H9 (cell line): ENCODE data around the gene ANKRD55. TPM values are rescaled to one million over a fixed set of nuclear protein-coding genes. Genes with fewer than 3 reads are reported as not detected.
"Not testable (repeated sequence)": the region's sequence is repeated elsewhere in the genome, so short reads cannot be mapped to it uniquely, and the experiment has no call there.

ENCODE experiments used
- DNase-seq: peaks from one replicate; pipeline ENCODE4 v3.0.0-alpha.2; 2017
- H2AFZ ChIP-seq: one replicate; pipeline ENCODE4 v1.6.1; 2013; ENCODE audit warnings: mild to moderate bottlenecking, low read length, control low read depth, moderate library complexity
- H2AK5ac ChIP-seq: 2 replicates; pipeline ENCODE4 v1.6.1; 2013; ENCODE audit warnings: low read length, control low read depth, mixed read lengths; ENCODE audit not compliant: insufficient read length
- H2BK120ac ChIP-seq: one replicate; pipeline ENCODE4 v1.6.1; 2013; ENCODE audit warnings: low read depth, mild to moderate bottlenecking, low read length, control low read depth, inconsistent platforms; ENCODE audit not compliant: poor library complexity, severe bottlenecking
- H2BK12ac ChIP-seq: 2 replicates; pipeline ENCODE4 v1.6.1; 2013; ENCODE audit warnings: low read length, control low read depth, mixed read lengths, low read depth; ENCODE audit not compliant: insufficient read length
- H2BK15ac ChIP-seq: 2 replicates; pipeline ENCODE4 v1.6.1; 2013; ENCODE audit warnings: low read depth, low read length, control low read depth
- H2BK20ac ChIP-seq: one replicate; pipeline ENCODE4 v1.6.1; 2013; ENCODE audit warnings: low read depth, mild to moderate bottlenecking, low read length, control low read depth, inconsistent platforms; ENCODE audit not compliant: poor library complexity, severe bottlenecking
- H2BK5ac ChIP-seq: 2 replicates; pipeline ENCODE4 v1.6.1; 2013; ENCODE audit warnings: low read length, control low read depth, mixed read lengths; ENCODE audit not compliant: insufficient read length
- H3K14ac ChIP-seq: 2 replicates; pipeline ENCODE4 v1.6.1; 2013; ENCODE audit warnings: low read length, control low read depth; ENCODE audit not compliant: insufficient read depth
- H3K18ac ChIP-seq: 2 replicates; pipeline ENCODE4 v1.6.1; 2013; ENCODE audit warnings: low read depth, mild to moderate bottlenecking, mixed read lengths, low read length, control low read depth; ENCODE audit not compliant: insufficient read length
- H3K23ac ChIP-seq: 2 replicates; pipeline ENCODE4 v1.6.1; 2013; ENCODE audit warnings: low read length, control low read depth, mixed read lengths, low read depth; ENCODE audit not compliant: insufficient read length
- H3K23me2 ChIP-seq: 2 replicates; pipeline ENCODE4 v1.6.1; 2013; ENCODE audit warnings: low read depth, mild to moderate bottlenecking, mixed read lengths, low read length, control low read depth; ENCODE audit not compliant: insufficient read length, poor library complexity, severe bottlenecking
- H3K27ac ChIP-seq: 2 replicates; pipeline ENCODE4 v1.5.1; 2013; ENCODE audit warnings: low read length, control low read depth, mixed read lengths, low read depth; ENCODE audit not compliant: insufficient read length
- H3K27me3 ChIP-seq: 2 replicates; pipeline ENCODE4 v1.6.1; 2013; ENCODE audit warnings: low read length, control low read depth, inconsistent platforms; ENCODE audit not compliant: insufficient read depth
- H3K4ac ChIP-seq: 2 replicates; pipeline ENCODE4 v1.6.1; 2013; ENCODE audit warnings: low read depth, mild to moderate bottlenecking, control low read depth, inconsistent platforms, low read length, moderate library complexity
- H3K4me1 ChIP-seq: 2 replicates; pipeline ENCODE4 v1.6.1; 2013; ENCODE audit warnings: low read length, control low read depth, inconsistent platforms; ENCODE audit not compliant: insufficient read depth
- H3K4me2 ChIP-seq: 2 replicates; pipeline ENCODE4 v1.6.1; 2013; ENCODE audit warnings: low read length, control low read depth, mixed read lengths; ENCODE audit not compliant: insufficient read length, insufficient read depth
- H3K56ac ChIP-seq: 2 replicates; pipeline ENCODE4 v1.6.1; 2013; ENCODE audit warnings: low read depth, mild to moderate bottlenecking, mixed read lengths, low read length, control low read depth; ENCODE audit not compliant: insufficient read length
- H3K79me1 ChIP-seq: 2 replicates; pipeline ENCODE4 v1.6.1; 2013; ENCODE audit warnings: low read depth, mild to moderate bottlenecking, moderate library complexity, low read length, control low read depth, inconsistent platforms; ENCODE audit not compliant: insufficient read depth, poor library complexity, severe bottlenecking
- H3K79me2 ChIP-seq: 2 replicates; pipeline ENCODE4 v1.6.1; 2013; ENCODE audit warnings: low read length, control low read depth, inconsistent platforms; ENCODE audit not compliant: insufficient read depth
- H3K9ac ChIP-seq: 2 replicates; pipeline ENCODE4 v1.6.1; 2013; ENCODE audit warnings: low read length, control low read depth, mixed read lengths; ENCODE audit not compliant: insufficient read length; ENCODE audit errors: extremely low read depth
- H3K9me3 ChIP-seq: one replicate; pipeline ENCODE4 v1.6.1; 2013; ENCODE audit warnings: low read depth, low read length, inconsistent platforms; ENCODE audit not compliant: control insufficient read depth
- H3T11ph ChIP-seq: one replicate; pipeline ENCODE4 v1.6.1; 2013; ENCODE audit warnings: mild to moderate bottlenecking, low read length, control low read depth, inconsistent platforms
- H4K20me1 ChIP-seq: one replicate; pipeline ENCODE4 v1.6.1; 2013; ENCODE audit not compliant: control insufficient read depth, insufficient read length, insufficient read depth
- H4K5ac ChIP-seq: 2 replicates; pipeline ENCODE4 v1.6.1; 2013; ENCODE audit warnings: low read depth, mild to moderate bottlenecking, mixed read lengths, low read length, control low read depth; ENCODE audit not compliant: insufficient read length
- H4K8ac ChIP-seq: replicated peaks from 2 replicates; pipeline ENCODE4 v1.6.1; 2013; ENCODE audit warnings: low read length, control low read depth, mixed read lengths, low read depth; ENCODE audit not compliant: insufficient read length
- H4K91ac ChIP-seq: 2 replicates; pipeline ENCODE4 v1.6.1; 2013; ENCODE audit warnings: low read depth, mild to moderate bottlenecking, moderate library complexity, mixed read lengths, low read length, control low read depth; ENCODE audit not compliant: insufficient read length
- H3K27ac Mint-ChIP-seq, 3 experiments: 2 replicates in 2 of 3; 3 replicates in 1 of 3; pipeline ENCODE4 v1.8.0; 2020 to 2021; ENCODE audit warnings: mixed read lengths in 3 of 3, mild to moderate bottlenecking in 1 of 3, moderate library complexity in 1 of 3
- H3K27me3 Mint-ChIP-seq: 2 replicates; pipeline ENCODE4 v1.8.0; 2021; ENCODE audit warnings: low read depth, mild to moderate bottlenecking, moderate library complexity, mixed read lengths
- H3K36me3 Mint-ChIP-seq, 3 experiments: 2 replicates in 2 of 3; 3 replicates in 1 of 3; pipeline ENCODE4 v1.8.0; 2020 to 2021; ENCODE audit warnings: low read depth in 3 of 3, mixed read lengths in 3 of 3; ENCODE audit not compliant: insufficient read depth in 1 of 3
- H3K4me1 Mint-ChIP-seq, 2 experiments: 2 replicates each; pipeline ENCODE4 v1.8.0; 2020; ENCODE audit warnings: mixed read lengths in 2 of 2
- H3K4me3 Mint-ChIP-seq, 2 experiments: 2 replicates in 1 of 2; 3 replicates in 1 of 2; pipeline ENCODE4 v1.8.0; 2020 to 2021; ENCODE audit warnings: mild to moderate bottlenecking in 2 of 2, mixed read lengths in 2 of 2, moderate library complexity in 1 of 2
- H3K9me3 Mint-ChIP-seq, 2 experiments: 2 replicates in 1 of 2; 3 replicates in 1 of 2; pipeline ENCODE4 v1.8.0; 2020; ENCODE audit warnings: mild to moderate bottlenecking in 2 of 2, mixed read lengths in 2 of 2, moderate library complexity in 1 of 2
- CTCF ChIP-seq: fragments of 200-600 bp; sonication (generic); conservative IDR thresholded peaks from 3 replicates; pipeline ENCODE4 v1.8.0; 2021; ENCODE audit warnings: antibody characterized with exemption, mild to moderate bottlenecking
- WGBS: extraction: QIAGEN DNeasy Blood & Tissue Kit; methylation state at CpG from one replicate; pipeline ENCODE4 v1.1.7; 2013; ENCODE audit warnings: missing lambda C conversion rate, low lambda C conversion rate, mixed read lengths; ENCODE audit not compliant: insufficient read length; ENCODE audit errors: extremely low coverage; 5-methylcytosine and 5-hydroxymethylcytosine counted together
- total RNA-seq: library from RNA; stranded (reverse); gene quantifications from 2 replicates; pipeline ENCODE4 v1.2.1, GENCODE V29; 2021

Gene ANKRD55
- total RNA-seq, 1 experiment from 2014 or later: not detected

- H2AK5ac ChIP-seq: no peak overlapping the region
- H3K4me1 ChIP-seq: no peaks in the 10 kb centered on the region
- H3K27me3 ChIP-seq: no peaks in the 10 kb centered on the region
- no peak overlapping the region for H2BK12ac ChIP-seq
- Mint-ChIP-seq H3K27ac (peak overlapping the region in 1 of 3 experiments; percentile 11; a peak in 1 of 7 replicates), H3K27me3 (no peaks in the 10 kb centered on the region), H3K4me1 (peaks cover 12 to 17% of the 10 kb centered on the region in 2 experiments), H3K36me3 (no peaks in the 10 kb centered on the region), H3K4me3 (no peak overlapping the region), H3K9me3 (no peaks in the 10 kb centered on the region)
- H3K9me3 ChIP-seq: no peaks in the 10 kb centered on the region
- H4K5ac ChIP-seq: no peak overlapping the region
- no CpG with 5 or more reads among the region's 6 CpGs for WGBS
- H3K79me1 ChIP-seq: no peaks in the 10 kb centered on the region
- peak; percentile 37 for DNase-seq
- no peak overlapping the region for H2BK120ac ChIP-seq
- no peak overlapping the region for H3K9ac ChIP-seq
- no peak overlapping the region for H2BK5ac ChIP-seq
- no peak overlapping the region for H2BK15ac ChIP-seq
- H3K14ac ChIP-seq: no peak overlapping the region
- H3K23ac ChIP-seq: no peak overlapping the region
- H3K18ac ChIP-seq: no peak overlapping the region
- H4K8ac ChIP-seq: no peak overlapping the region
- H3K79me2 ChIP-seq: no peaks in the 10 kb centered on the region
- H3K27ac ChIP-seq: no peak overlapping the region
- H4K20me1 ChIP-seq: no peaks in the 10 kb centered on the region
- H4K91ac ChIP-seq: no peak overlapping the region
- no peak overlapping the region for H3K4me2 ChIP-seq
- no peak overlapping the region for H3K4ac ChIP-seq
- TF ChIP-seq CTCF: peak; percentile 69
- H2AFZ ChIP-seq: no peak overlapping the region
- no peak overlapping the region for H3T11ph ChIP-seq
- no peak overlapping the region for H2BK20ac ChIP-seq
- H3K23me2 ChIP-seq: no peaks in the 10 kb centered on the region
- H3K56ac ChIP-seq: no peak overlapping the region
These were observed 36.2 kb upstream of the ANKRD55 start for GRCh38 chr5:56269216-56269927.

GRCh38 chr5:56268707-56269106, 35.6 kb upstream of the ANKRD55 start:
- not testable (repeated sequence) for H3K14ac ChIP-seq, H3K23me2 ChIP-seq, H2BK12ac ChIP-seq, H2BK15ac ChIP-seq, H4K8ac ChIP-seq, H3K27ac ChIP-seq, H3K56ac ChIP-seq, H2AK5ac ChIP-seq, H4K20me1 ChIP-seq, H3K9me3 Mint-ChIP-seq, H2BK120ac ChIP-seq, H3K18ac ChIP-seq, H3K79me1 ChIP-seq, H3K23ac ChIP-seq, H4K91ac ChIP-seq, H3K4me2 ChIP-seq, H2BK5ac ChIP-seq, H3K9ac ChIP-seq, H3K36me3 Mint-ChIP-seq, H3K27me3 Mint-ChIP-seq, H2BK20ac ChIP-seq, H3K27ac Mint-ChIP-seq, H3T11ph ChIP-seq, H4K5ac ChIP-seq, H2AFZ ChIP-seq, DNase-seq, H3K9me3 ChIP-seq, H3K79me2 ChIP-seq, H3K4ac ChIP-seq, H3K27me3 ChIP-seq, H3K4me3 Mint-ChIP-seq, H3K4me1 ChIP-seq
- H3K4me1 Mint-ChIP-seq: peaks cover 12 to 15% of the 10 kb centered on the region in 2 experiments
- WGBS: no CpG with 5 or more reads among the region's 3 CpGs
